ENCODE data around the gene ZNF200. TPM values are rescaled to one million over a fixed set of nuclear protein-coding genes. Genes with fewer than 3 reads are reported as not detected.
A peak's percentile ranks its signal among the peaks of the same experiment; 100 is the strongest.

ZNF200 gene
- total RNA-seq, 2 donors from 2014 or later = 1.2 to 11.1 TPM

GRCh38 chr16:3256866-3257465 lies 22.0 kb upstream of the ZNF200 start:
- Histone ChIP-seq H3K27me3 (replicated peaks; ENCODE audit: insufficient read depth) (no peaks in the 10 kb centered on the region), H3K9me3 (no peaks in the 10 kb centered on the region), H3K27ac (no peak overlapping the region), H3K4me1 (ENCODE audit: control insufficient read depth in 1 of 2, low read depth in 2 of 2) (no peaks in the 10 kb centered on the region), H3K36me3 (no peaks in the 10 kb centered on the region), H3K4me3 (no peak overlapping the region)
- TF ChIP-seq, protein P1, sequence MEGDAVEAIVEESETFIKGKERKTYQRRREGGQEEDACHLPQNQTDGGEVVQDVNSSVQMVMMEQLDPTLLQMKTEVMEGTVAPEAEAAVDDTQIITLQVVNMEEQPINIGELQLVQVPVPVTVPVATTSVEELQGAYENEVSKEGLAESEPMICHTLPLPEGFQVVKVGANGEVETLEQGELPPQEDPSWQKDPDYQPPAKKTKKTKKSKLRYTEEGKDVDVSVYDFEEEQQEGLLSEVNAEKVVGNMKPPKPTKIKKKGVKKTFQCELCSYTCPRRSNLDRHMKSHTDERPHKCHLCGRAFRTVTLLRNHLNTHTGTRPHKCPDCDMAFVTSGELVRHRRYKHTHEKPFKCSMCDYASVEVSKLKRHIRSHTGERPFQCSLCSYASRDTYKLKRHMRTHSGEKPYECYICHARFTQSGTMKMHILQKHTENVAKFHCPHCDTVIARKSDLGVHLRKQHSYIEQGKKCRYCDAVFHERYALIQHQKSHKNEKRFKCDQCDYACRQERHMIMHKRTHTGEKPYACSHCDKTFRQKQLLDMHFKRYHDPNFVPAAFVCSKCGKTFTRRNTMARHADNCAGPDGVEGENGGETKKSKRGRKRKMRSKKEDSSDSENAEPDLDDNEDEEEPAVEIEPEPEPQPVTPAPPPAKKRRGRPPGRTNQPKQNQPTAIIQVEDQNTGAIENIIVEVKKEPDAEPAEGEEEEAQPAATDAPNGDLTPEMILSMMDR (IDR thresholded peaks at IDR 0.05) = no peak
- no peak for ATAC-seq (ENCODE audit: insufficient number of reproducible peaks, low FRiP score, low read depth)
- no peak for DNase-seq (ENCODE audit: low spot score)

GRCh38 chr16:3256146-3256865 lies 21.3 kb upstream of the ZNF200 start, which contains the start of gene MEFV:
Gene MEFV, minus strand, starts transcription at chr16:3256633. Its CDS starts 46 bp downstream, at chr16:3256587.
- Histone ChIP-seq H3K36me3 (no peaks in the 10 kb centered on the region), H3K27me3 (replicated peaks; ENCODE audit: insufficient read depth) (no peaks in the 10 kb centered on the region), H3K4me3 (peak within 1 kb of the TSS; percentile 31), H3K27ac (no peak within 1 kb of the TSS), H3K9me3 (no peaks in the 10 kb centered on the region), H3K4me1 (ENCODE audit: control insufficient read depth in 1 of 2, low read depth in 2 of 2) (no peaks in the 10 kb centered on the region)
- TF ChIP-seq, protein P1 (IDR thresholded peaks at IDR 0.05) = no peak
- DNase-seq (ENCODE audit: low spot score) (no peak), ATAC-seq (ENCODE audit: insufficient number of reproducible peaks, low FRiP score, low read depth) (no peak)

- no peak overlapping the region for H3K4me3 ChIP-seq
- no peaks in the 10 kb centered on the region for H3K9me3 ChIP-seq
- no peak overlapping the region for H3K27ac ChIP-seq
- TF ChIP-seq, protein P1 (IDR thresholded peaks at IDR 0.05) = no peak
- ATAC-seq (ENCODE audit: insufficient number of reproducible peaks, low FRiP score, low read depth) = no peak
- no peaks in the 10 kb centered on the region for H3K36me3 ChIP-seq
- no peaks in the 10 kb centered on the region for H3K4me1 ChIP-seq (ENCODE audit: control insufficient read depth in 1 of 2, low read depth in 2 of 2)
- no peak for DNase-seq (ENCODE audit: low spot score)
- H3K27me3 ChIP-seq (replicated peaks; ENCODE audit: insufficient read depth) = no peaks in the 10 kb centered on the region
Measured at GRCh38 chr16:3254309-3254708, 19.4 kb upstream of the ZNF200 start.

GRCh38 chr16:3252967-3253366 lies 18.0 kb upstream of the ZNF200 start:
- Histone ChIP-seq H3K36me3 (no peaks in the 10 kb centered on the region), H3K4me3 (no peak overlapping the region), H3K4me1 (ENCODE audit: control insufficient read depth in 1 of 2, low read depth in 2 of 2) (no peaks in the 10 kb centered on the region), H3K27me3 (replicated peaks; ENCODE audit: insufficient read depth) (no peaks in the 10 kb centered on the region), H3K9me3 (no peaks in the 10 kb centered on the region), H3K27ac (no peak overlapping the region)
- TF ChIP-seq, protein P1 (IDR thresholded peaks at IDR 0.05) = no peak
- ATAC-seq (ENCODE audit: insufficient number of reproducible peaks, low FRiP score, low read depth) (no peak), DNase-seq (ENCODE audit: low spot score) (no peak)

- Histone ChIP-seq H3K9me3 (no peaks in the 10 kb centered on the region), H3K4me3 (no peak overlapping the region), H3K27ac (no peak overlapping the region), H3K27me3 (replicated peaks; ENCODE audit: insufficient read depth) (no peaks in the 10 kb centered on the region), H3K36me3 (no peaks in the 10 kb centered on the region), H3K4me1 (ENCODE audit: control insufficient read depth in 1 of 2, low read depth in 2 of 2) (no peaks in the 10 kb centered on the region)
- TF ChIP-seq, protein P1 (IDR thresholded peaks at IDR 0.05) = no peak
- DNase-seq (ENCODE audit: low spot score) (no peak), ATAC-seq (ENCODE audit: insufficient number of reproducible peaks, low FRiP score, low read depth) (no peak)
Measured at GRCh38 chr16:3249451-3249850, 14.5 kb upstream of the ZNF200 start.
